Measurements from ENCODE around the gene PDCD6IP.
"Not testable (repeated sequence)": the region's sequence is repeated elsewhere in the genome, so short reads cannot be mapped to it uniquely, and the experiment has no call there.

Gene PDCD6IP

DNA sequence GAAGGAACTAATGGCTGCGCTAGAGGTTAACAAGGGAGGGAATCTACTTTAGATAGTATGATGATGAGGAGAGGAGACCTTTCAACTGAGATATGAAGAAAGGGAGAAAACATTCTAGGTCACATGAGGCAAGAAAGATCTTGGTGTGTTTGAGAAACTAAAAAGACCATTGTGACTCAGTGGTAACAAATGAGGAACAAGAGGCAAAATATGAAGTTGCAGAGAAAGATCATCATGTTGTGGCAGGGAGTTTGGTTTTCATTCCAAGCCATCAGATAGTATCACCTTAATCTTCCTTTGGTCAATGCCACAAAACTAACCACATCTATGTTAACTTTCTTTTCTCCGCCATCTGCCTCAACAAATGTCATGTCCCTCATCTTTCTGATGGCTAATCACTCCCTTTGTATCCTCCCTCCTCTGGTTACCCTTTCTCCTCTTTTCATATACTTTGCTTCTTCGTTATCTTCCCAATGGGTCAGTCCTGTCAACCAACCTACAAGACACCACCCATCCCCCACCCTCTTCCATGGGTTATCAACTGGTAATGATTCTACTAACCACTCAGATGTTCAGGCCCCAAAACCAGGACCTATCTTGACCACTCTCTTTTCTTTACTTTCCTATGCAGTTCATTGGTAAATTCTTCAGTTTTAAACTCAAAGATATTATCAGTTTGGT, 2.4 kb upstream of the PDCD6IP start:
- peak; percentile 17 for DNase-seq

- DNase-seq = no peak
These were observed 365 bp upstream of the PDCD6IP start for GRCh38 chr3:33798113-33798417.

DNA sequence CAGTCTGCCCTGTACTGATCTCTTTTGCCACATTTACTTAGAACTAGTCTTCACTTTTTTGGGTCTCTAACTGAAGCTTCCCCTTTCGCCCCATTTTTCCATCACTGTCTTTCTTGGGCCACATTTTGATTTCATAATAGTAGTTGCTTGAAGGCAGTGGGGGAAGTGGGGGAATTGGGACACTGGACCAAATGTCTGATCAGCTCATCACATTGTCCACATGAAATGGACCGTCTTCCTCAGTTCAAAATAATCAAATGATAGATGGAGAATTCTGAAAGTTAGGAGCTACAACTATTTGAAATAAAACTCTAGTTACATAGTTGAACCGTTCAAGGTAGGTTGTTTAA, 747 bp downstream of the PDCD6IP start:
- DNase-seq = no peak

DNA sequence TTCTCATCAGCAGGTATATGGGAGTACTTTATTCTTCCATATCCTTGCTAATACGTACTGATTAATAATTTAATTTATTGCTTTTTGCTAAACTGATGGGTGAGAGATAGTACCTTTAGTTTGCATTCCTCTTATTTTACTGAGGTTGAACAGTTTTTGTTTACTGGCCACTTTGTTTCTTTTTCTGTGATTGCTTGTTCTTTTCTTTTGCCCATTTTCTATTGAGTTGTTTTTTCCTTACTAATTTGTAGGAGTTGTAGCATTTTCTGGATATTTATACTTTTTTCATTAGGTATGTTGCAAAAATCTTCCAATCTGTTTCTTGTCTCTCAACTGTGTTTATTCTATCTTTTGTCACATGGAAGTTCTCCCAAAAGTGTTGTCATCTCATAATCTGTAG, 4.8 kb downstream of the PDCD6IP start:
- DNase-seq = no peak

DNA sequence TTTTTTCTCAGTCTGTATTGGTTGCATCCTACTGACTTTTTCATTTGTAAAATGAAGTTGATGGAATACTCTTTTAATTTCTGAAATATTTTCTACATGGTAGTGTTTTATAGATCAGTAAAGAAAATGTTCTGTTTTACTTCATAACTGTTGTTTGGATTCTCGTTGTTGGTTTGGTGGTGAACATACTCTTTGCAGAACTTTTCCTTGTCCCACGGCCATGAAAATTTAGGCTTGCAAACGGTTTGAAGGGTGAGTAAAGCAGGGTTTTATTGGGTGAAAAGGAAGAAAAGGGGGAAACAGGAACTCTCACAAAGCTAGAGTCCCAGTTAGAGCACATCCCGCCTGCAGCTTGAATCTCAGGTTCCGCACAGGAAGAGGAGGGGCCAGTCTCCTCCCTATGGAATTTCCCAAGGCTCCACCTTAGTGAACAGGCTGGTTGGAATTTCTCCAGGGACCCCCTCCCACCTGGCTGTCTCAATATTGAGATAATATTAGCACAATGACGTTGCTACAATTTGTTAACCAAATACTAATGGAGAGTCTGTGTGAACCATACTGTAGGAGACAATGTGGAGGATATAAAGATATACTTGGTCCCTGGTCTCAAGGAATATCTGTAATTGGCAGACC, 5.6 kb downstream of the PDCD6IP start:
- DNase-seq = no peak

- DNase-seq = no peak
These were observed 8.8 kb downstream of the PDCD6IP start for GRCh38 chr3:33807191-33807590.

- no peak for DNase-seq
These were observed 10.1 kb downstream of the PDCD6IP start for GRCh38 chr3:33808559-33808958.

DNA sequence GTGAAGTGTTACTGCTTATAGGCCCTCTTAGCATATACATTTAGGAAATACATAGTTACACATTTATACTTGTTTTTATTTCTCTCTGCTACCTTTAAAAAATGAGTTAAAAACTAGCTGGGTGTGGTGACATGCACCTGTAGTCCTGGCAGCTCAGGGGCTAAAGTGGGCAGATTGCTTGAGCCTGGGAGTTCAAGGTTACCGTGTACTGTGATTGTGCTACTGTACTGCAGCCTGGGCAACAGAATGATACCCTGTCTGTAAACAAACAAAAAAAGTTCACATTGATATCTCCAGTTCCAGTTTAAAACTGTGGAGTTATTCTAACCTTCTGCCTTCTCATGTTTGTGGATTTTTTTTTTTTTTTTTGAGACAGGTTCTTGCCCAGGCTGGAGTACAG, 12.1 kb downstream of the PDCD6IP start:
- DNase-seq = no peak

DNA sequence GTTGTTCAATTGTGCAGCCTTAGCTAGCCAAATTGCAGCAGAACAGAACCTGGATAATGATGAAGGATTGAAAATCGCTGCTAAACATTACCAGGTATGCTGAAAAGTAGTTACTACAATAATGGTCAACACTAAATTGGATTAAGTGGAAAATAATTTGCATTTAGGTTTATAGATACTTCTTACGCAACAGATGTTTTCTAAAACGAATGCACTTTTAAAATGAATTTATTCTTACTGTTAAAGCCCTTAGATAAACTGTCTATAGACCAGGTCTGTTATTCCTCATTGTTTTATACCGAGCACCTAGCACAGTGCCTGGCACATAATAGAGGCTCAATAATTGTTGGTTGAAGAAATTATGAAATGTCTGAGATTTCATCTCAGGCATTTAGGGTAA, 23.6 kb downstream of the PDCD6IP start:
- DNase-seq = no peak

GRCh38 chr3:33823821-33824220, 25.4 kb downstream of the PDCD6IP start:
- peak; percentile 62 for DNase-seq

DNA sequence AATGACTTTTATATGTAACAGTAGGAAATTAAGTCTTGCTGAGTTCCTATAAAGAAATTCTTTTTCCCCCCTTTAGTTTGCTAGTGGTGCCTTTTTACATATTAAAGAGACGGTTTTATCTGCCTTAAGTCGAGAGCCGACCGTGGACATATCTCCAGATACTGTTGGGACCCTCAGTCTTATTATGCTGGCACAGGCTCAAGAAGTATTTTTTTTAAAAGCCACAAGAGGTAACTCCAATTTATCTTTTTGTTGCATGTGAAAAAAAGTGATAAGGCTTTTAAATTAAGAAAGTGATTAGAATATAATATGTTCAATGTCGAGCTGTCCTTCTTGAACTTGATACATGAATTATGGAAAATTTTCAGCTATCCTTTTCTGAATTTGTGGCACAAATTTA, 26.7 kb downstream of the PDCD6IP start:
- peak; percentile 80 for DNase-seq

GRCh38 chr3:33826206-33826605, 27.8 kb downstream of the PDCD6IP start:
- DNase-seq = no peak

DNA sequence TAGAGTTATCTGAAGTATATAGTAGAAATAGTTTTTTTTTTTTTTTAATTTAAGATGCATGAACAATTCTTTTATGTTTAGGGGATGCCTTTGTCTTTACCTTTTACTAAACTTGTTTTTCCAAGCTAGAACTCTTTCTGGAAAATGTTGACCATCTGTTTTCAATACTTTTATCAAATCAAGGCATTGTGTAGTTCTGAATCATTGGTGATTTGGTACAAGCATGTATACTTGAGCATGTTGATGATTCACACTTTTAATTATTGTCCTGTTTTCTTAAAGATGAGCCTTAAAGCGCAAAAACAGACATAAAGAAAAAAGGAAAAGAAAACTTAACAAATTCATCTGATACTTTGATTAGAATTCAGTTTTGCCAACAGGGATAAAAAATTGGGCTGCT, 28.3 kb downstream of the PDCD6IP start:
- DNase-seq = no peak

- DNase-seq = no peak
These were observed 31.3 kb downstream of the PDCD6IP start for GRCh38 chr3:33829720-33830119.

- no peak for DNase-seq
These were observed 32.6 kb downstream of the PDCD6IP start for GRCh38 chr3:33831053-33831452.

GRCh38 chr3:33833408-33834095, 35.1 kb downstream of the PDCD6IP start:
- no peak for DNase-seq

DNA sequence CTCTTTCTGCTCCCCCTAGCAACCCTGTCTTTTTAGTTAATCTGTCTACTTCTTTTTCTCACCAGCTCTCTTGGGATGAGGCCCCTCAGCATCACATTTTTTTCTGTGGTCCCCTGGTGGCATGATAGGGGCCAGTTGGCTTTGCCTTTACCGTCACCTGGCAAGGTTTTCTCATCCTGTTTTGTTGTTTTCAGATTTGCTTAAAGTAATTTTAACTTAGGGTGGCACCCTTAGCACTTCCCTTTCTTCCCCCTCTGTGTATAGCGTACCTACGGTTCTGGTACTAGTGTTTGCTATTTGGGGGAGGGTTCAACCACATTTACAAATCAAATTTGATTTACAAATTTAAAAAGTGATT, 35.6 kb downstream of the PDCD6IP start:
- no peak for DNase-seq

- not testable (repeated sequence) for DNase-seq
These were observed 38.8 kb downstream of the PDCD6IP start for GRCh38 chr3:33837182-33837581.

DNA sequence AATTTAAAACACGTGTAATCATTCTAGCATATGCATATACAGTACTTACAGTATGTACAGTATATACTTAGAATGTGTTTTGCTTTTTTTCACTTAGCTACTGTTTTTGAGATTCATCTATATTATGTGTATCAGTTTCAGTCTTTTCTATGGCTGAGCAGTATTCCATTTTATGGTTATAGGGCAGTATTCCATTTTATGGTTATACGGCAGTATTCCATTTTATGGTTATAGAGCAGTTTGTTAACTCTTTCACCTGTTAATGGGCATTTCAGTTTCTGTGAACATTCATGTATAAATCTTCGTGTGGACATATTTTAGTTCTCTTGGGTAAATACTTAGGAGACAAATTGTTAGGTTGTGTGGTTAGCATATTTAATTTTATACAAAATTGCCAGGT, 40.9 kb downstream of the PDCD6IP start:
- DNase-seq = no peak

GRCh38 chr3:33840179-33840578, 41.7 kb downstream of the PDCD6IP start:
- DNase-seq = no peak

DNA sequence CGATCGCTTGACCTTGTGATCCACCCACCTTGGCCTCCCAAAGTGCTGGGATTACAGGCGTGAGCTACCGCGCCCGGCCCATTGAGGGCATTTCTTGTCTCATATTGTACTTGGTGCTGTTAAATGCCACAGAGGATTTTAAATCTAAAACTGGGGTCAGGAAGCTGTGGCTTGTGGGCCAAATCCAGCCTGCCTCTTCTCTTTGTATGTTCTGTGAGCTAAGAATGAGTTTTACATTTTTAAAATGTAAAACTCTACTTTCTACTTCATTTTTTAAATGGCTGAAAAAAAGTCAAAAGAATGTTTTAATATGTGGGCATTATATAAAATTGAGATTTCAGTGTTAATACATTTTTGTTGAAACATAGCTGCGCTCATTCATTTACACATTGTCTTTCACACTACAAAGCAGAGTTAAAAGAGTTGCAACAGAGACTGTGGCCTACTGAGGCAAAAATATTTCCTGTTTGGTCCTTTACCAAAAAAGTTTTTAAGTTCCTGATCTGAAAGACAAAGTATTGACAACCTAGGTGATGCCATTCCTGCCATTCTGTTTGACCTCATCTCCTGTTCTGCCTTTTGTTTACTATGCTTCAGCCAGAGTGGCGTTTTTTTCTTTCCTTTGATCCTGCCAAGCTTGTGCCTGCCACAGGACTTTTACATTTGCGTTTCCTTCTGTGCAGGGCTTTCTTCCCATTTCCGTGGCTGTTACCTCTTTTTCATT, 50.4 kb downstream of the PDCD6IP start:
- DNase-seq = no peak

DNA sequence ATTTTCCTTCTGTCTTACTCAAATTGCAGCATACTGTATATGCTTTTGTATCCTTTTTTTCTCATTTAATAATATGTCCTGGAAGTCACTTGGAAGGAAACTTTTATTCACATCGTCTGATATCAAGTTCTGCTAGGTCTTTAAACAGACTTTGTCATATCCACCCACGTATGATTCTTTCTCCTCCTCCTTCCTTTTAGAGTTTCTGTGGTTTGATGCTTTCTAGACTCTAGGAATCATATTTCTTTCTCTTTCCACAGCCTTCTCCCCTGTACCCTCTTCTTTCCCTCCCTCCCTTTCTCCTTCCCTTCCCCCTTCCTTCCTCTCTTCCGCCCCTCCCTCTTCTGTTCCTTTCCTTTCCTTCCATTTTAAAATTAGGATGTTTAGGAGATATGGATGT, 52.2 kb downstream of the PDCD6IP start:
- not testable (repeated sequence) for DNase-seq

DNA sequence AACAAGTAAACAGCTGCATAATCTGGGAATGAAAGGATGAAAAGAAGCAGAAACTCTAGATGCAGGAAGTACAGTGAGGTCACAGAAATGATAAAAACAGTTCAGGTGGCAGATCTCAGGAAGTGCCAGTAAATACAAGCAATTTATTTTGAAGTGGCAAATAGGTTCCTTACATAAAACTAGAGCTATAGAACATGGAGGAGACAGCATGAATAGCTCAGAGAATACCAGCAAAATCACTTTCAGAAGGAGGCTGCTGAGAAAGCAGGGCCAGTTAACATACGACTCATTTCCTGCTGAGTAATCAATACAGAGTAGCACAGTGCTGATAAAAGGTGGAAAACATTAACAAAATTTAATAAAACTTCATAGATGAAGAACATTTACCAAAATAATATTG, 57.0 kb downstream of the PDCD6IP start:
- not testable (repeated sequence) for DNase-seq

Data from hematopoietic multipotent progenitor cell treated with erythropoietin and hydrocortisone succinate and interleukin-3 and kit ligand, for 8 days (in vitro differentiated cells).